ENCODE data around the gene WRAP53. TPM values are rescaled to one million over a fixed set of nuclear protein-coding genes. Genes with fewer than 3 reads are reported as not detected.

Gene WRAP53
- total RNA-seq, 1 donor: 4.3 TPM

- H3K4me3 ChIP-seq (ENCODE audit: insufficient read depth, low read length): no peak overlapping the region
- no peaks in the 10 kb centered on the region for H3K9me3 ChIP-seq (ENCODE audit: low read depth, low read length)
- no peaks in the 10 kb centered on the region for H4K20me1 ChIP-seq (ENCODE audit: insufficient read depth, low read length)
- H3K79me2 ChIP-seq (ENCODE audit: insufficient read depth, low read length): no peaks in the 10 kb centered on the region
- H3K4me1 ChIP-seq (ENCODE audit: insufficient read depth, low read length): no peaks in the 10 kb centered on the region
- no peaks in the 10 kb centered on the region for H3K36me3 ChIP-seq (ENCODE audit: insufficient read depth, low read length)
- H3K4me2 ChIP-seq (ENCODE audit: insufficient read depth, low read length): no peak overlapping the region
- TF ChIP-seq CTCF (IDR thresholded peaks at IDR 0.05; ENCODE audit: extremely low read depth, low read depth, low read length): no peak
- H2AFZ ChIP-seq (ENCODE audit: low read length): no peak overlapping the region
- peaks cover 64% of the 10 kb centered on the region for H3K27me3 ChIP-seq (ENCODE audit: insufficient read depth, low read length)
- no peak for DNase-seq (ENCODE audit: insufficient read length, low spot score, missing footprints)
- no peak overlapping the region for H3K27ac ChIP-seq (ENCODE audit: low read depth, low read length)
These were observed 33.3 kb upstream of the WRAP53 start for GRCh38 chr17:7654832-7655540.

- Histone ChIP-seq H3K79me2 (ENCODE audit: insufficient read depth, low read length) (no peaks in the 10 kb centered on the region), H3K36me3 (ENCODE audit: insufficient read depth, low read length) (no peaks in the 10 kb centered on the region), H3K4me1 (ENCODE audit: insufficient read depth, low read length) (no peaks in the 10 kb centered on the region), H2AFZ (ENCODE audit: low read length) (no peak overlapping the region), H3K27ac (ENCODE audit: low read depth, low read length) (no peak overlapping the region), H3K27me3 (ENCODE audit: insufficient read depth, low read length) (peaks cover 59% of the 10 kb centered on the region), H3K4me3 (ENCODE audit: insufficient read depth, low read length) (no peak overlapping the region), H4K20me1 (ENCODE audit: insufficient read depth, low read length) (no peaks in the 10 kb centered on the region), H3K4me2 (ENCODE audit: insufficient read depth, low read length) (no peak overlapping the region), H3K9me3 (ENCODE audit: low read depth, low read length) (no peaks in the 10 kb centered on the region)
- no peak for DNase-seq (ENCODE audit: insufficient read length, low spot score, missing footprints)
- no peak for TF ChIP-seq CTCF (IDR thresholded peaks at IDR 0.05; ENCODE audit: extremely low read depth, low read depth, low read length)
These were observed 32.8 kb upstream of the WRAP53 start for GRCh38 chr17:7655541-7655840.

GRCh38 chr17:7656958-7657609, 31.2 kb upstream of the WRAP53 start:
- H3K9me3 ChIP-seq (ENCODE audit: low read depth, low read length): no peaks in the 10 kb centered on the region
- DNase-seq (ENCODE audit: insufficient read length, low spot score, missing footprints): no peak
- no peaks in the 10 kb centered on the region for H3K4me1 ChIP-seq (ENCODE audit: insufficient read depth, low read length)
- H3K27me3 ChIP-seq (ENCODE audit: insufficient read depth, low read length): peaks cover 43% of the 10 kb centered on the region
- TF ChIP-seq CTCF (IDR thresholded peaks at IDR 0.05; ENCODE audit: extremely low read depth, low read depth, low read length): no peak
- no peak overlapping the region for H3K4me2 ChIP-seq (ENCODE audit: insufficient read depth, low read length)
- H4K20me1 ChIP-seq (ENCODE audit: insufficient read depth, low read length): no peaks in the 10 kb centered on the region
- H2AFZ ChIP-seq (ENCODE audit: low read length): no peak overlapping the region
- H3K27ac ChIP-seq (ENCODE audit: low read depth, low read length): no peak overlapping the region
- no peaks in the 10 kb centered on the region for H3K36me3 ChIP-seq (ENCODE audit: insufficient read depth, low read length)
- H3K4me3 ChIP-seq (ENCODE audit: insufficient read depth, low read length): no peak overlapping the region
- no peaks in the 10 kb centered on the region for H3K79me2 ChIP-seq (ENCODE audit: insufficient read depth, low read length)

- no peaks in the 10 kb centered on the region for H4K20me1 ChIP-seq (ENCODE audit: insufficient read depth, low read length)
These were observed 20.4 kb upstream of the WRAP53 start for GRCh38 chr17:7667656-7668406.

More at GRCh38 chr17:7667656-7668406, 20.4 kb upstream of the WRAP53 start:
- no peak overlapping the region for H3K27ac ChIP-seq (ENCODE audit: low read depth, low read length)
- H3K79me2 ChIP-seq (ENCODE audit: insufficient read depth, low read length): no peaks in the 10 kb centered on the region
- H3K36me3 ChIP-seq (ENCODE audit: insufficient read depth, low read length): peaks cover 13% of the 10 kb centered on the region
- H3K4me1 ChIP-seq (ENCODE audit: insufficient read depth, low read length): no peaks in the 10 kb centered on the region
- DNase-seq (ENCODE audit: insufficient read length, low spot score, missing footprints): peak; percentile 27
- no peaks in the 10 kb centered on the region for H3K9me3 ChIP-seq (ENCODE audit: low read depth, low read length)
- TF ChIP-seq CTCF (IDR thresholded peaks at IDR 0.05; ENCODE audit: extremely low read depth, low read depth, low read length): no peak
- no peak overlapping the region for H2AFZ ChIP-seq (ENCODE audit: low read length)
- H3K27me3 ChIP-seq (ENCODE audit: insufficient read depth, low read length): no peaks in the 10 kb centered on the region
- no peak overlapping the region for H3K4me3 ChIP-seq (ENCODE audit: insufficient read depth, low read length)
- no peak overlapping the region for H3K4me2 ChIP-seq (ENCODE audit: insufficient read depth, low read length)
